Measurements from ENCODE around the gene UBAC1.

Gene UBAC1

DNA sequence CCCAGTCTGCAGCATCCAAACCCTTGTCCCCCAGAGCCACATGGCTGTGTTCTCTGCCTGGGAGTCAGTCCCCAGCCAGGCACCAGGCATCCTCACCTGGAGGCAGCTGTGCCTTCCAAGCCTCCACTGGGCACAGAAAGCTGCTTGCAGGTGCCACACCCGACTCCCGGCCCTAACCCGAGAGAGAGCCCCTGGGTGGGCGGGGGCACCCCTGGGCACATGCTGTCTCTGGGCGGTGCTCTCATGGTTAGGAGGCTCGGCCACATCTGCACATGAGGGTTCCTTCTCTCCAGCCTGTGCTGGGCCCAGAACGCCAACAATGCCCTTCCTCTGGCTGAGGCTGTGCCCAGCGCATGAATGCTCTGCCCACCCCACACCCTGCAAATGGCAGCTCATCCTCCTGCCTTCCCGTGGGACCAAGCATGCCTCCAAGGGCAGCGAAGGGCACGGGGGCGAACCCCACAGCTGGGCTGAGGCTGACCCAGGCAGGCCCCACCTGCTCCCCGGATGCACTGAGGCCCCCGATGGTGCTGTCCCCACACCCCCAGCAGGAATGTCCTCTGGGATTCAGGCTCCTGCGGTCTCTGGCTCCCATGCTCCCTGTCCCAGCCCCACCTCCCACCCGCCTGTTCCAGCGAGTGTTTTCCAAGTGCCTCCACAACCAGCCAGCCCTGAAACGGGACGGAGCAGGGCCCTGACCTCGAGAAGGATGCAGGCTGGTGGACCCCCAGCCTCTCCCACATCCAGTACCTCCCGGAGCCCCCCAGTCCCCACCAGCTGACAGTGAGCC, 31.3 kb downstream of the UBAC1 start:
- no peaks in the 10 kb centered on the region for H3K79me2 ChIP-seq (ENCODE audit: control insufficient read depth, low read length)
- TF ChIP-seq, protein P1, sequence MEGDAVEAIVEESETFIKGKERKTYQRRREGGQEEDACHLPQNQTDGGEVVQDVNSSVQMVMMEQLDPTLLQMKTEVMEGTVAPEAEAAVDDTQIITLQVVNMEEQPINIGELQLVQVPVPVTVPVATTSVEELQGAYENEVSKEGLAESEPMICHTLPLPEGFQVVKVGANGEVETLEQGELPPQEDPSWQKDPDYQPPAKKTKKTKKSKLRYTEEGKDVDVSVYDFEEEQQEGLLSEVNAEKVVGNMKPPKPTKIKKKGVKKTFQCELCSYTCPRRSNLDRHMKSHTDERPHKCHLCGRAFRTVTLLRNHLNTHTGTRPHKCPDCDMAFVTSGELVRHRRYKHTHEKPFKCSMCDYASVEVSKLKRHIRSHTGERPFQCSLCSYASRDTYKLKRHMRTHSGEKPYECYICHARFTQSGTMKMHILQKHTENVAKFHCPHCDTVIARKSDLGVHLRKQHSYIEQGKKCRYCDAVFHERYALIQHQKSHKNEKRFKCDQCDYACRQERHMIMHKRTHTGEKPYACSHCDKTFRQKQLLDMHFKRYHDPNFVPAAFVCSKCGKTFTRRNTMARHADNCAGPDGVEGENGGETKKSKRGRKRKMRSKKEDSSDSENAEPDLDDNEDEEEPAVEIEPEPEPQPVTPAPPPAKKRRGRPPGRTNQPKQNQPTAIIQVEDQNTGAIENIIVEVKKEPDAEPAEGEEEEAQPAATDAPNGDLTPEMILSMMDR (IDR thresholded peaks at IDR 0.05; ENCODE audit: low read depth, low read length, poor library complexity, severe bottlenecking), result no peak
- TF ChIP-seq EZH2phosphoT487 (IDR thresholded peaks at IDR 0.05; ENCODE audit: borderline replicate concordance, low read length), result no peak
- no peaks in the 10 kb centered on the region for H3F3A ChIP-seq (ENCODE audit: control insufficient read depth, insufficient read depth)
- no peaks in the 10 kb centered on the region for H3K9me2 ChIP-seq (replicated peaks; ENCODE audit: control insufficient read depth, low read length)
- H4K20me1 ChIP-seq (ENCODE audit: control insufficient read depth, insufficient read depth, low read depth, low read length), result no peaks in the 10 kb centered on the region
- no peaks in the 10 kb centered on the region for H3K9me3 ChIP-seq (ENCODE audit: control insufficient read depth, insufficient read depth, low read length)
- H3K36me3 ChIP-seq (ENCODE audit: control insufficient read depth, low read length), result peaks cover 29% of the 10 kb centered on the region
- H3K4me3 ChIP-seq (ENCODE audit: low read length), result no peak overlapping the region
- H3K27ac ChIP-seq (ENCODE audit: low read depth, low read length), result no peak overlapping the region
- no peaks in the 10 kb centered on the region for H3K4me1 ChIP-seq (ENCODE audit: control insufficient read depth, low read length)
- no peak overlapping the region for H3K4me2 ChIP-seq (ENCODE audit: low read length)
- H3K27me3 ChIP-seq (ENCODE audit: control insufficient read depth, low read length), result no peaks in the 10 kb centered on the region

DNA sequence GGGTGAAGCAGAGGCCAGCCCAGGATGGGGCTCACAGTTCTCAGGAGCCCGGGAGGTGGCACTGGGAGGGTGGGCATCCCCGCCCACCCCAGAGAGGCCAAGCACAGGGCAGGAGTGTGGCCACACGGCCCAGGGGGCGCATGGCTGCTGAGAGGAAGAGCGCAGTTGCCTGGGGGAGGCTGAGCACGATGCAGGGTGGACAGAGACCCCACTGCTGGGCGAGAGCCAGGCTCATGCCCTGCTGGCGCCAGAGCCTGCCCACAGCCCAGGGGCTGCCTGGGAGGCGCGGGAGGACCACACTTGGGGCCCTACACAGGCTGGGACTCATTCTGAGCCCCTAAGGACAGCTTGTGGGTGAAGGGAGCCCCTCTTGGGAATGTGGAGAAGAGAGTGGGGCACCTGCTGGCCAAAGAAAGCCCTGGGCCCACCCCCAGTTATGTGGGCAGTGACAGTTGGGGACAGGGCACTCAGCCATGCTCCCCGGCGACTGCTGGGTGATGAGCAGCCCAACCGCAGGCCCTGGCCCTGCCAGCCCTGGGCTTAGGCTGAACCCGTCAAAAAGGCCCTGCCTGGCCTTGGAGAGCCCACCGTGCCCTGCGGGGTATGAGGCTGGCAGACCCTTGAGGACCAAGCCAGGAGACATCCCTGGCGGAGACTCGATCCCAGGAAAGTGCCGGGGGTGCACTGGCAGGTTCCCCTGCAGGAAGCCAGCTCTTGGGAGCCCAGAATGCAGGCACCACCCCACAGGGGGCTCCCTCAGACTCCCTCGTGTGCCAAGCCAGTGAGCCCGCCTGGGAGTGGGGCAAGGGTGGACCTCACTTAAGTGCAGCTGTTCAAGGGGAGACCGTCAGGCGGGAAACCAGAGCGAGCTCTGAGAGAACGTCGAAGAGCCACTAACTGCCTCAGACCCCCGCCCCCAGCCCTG, 32.2 kb downstream of the UBAC1 start:
- no peaks in the 10 kb centered on the region for H3K9me2 ChIP-seq (replicated peaks; ENCODE audit: control insufficient read depth, low read length)
- no peaks in the 10 kb centered on the region for H3K4me1 ChIP-seq (ENCODE audit: control insufficient read depth, low read length)
- no peaks in the 10 kb centered on the region for H3F3A ChIP-seq (ENCODE audit: control insufficient read depth, insufficient read depth)
- peaks cover 29% of the 10 kb centered on the region for H3K36me3 ChIP-seq (ENCODE audit: control insufficient read depth, low read length)
- H4K20me1 ChIP-seq (ENCODE audit: control insufficient read depth, insufficient read depth, low read depth, low read length), result no peaks in the 10 kb centered on the region
- no peak overlapping the region for H3K4me3 ChIP-seq (ENCODE audit: low read length)
- H3K9me3 ChIP-seq (ENCODE audit: control insufficient read depth, insufficient read depth, low read length), result no peaks in the 10 kb centered on the region
- TF ChIP-seq EZH2phosphoT487 (IDR thresholded peaks at IDR 0.05; ENCODE audit: borderline replicate concordance, low read length), result no peak
- no peaks in the 10 kb centered on the region for H3K79me2 ChIP-seq (ENCODE audit: control insufficient read depth, low read length)
- H3K27ac ChIP-seq (ENCODE audit: low read depth, low read length), result no peak overlapping the region
- H3K4me2 ChIP-seq (ENCODE audit: low read length), result no peak overlapping the region
- no peaks in the 10 kb centered on the region for H3K27me3 ChIP-seq (ENCODE audit: control insufficient read depth, low read length)

DNA sequence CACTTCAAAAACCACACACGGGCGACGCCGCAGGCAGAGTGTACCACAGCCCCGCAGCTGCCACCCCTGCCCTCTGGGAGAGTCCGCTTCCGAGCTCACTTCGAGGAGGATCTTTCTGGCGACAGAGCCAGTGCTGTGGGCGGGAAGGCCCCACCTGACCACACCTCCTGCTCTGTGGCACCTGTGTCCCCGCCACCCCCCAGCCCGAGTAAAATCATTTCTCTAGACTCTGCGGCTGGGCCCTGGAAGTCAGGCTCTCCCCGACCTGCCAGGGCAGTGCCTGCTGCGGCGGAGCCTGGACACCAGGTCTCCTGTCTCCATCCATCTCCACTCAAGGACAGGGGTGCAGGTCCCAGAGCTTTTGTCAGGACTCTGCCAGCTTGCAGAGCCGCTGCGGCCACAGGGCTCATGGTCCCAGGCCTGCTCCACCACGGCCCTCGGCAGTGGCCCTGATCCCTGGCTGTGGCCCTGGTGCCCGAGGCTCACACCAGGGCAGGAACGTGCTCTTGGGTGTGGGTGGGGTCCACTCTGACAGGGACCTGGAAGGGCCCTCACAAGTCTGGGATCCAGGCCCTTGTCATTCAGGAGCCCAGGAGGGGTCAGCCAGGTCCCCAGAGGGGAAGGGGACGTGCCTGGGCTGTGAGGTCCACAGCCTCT, 33.0 kb downstream of the UBAC1 start:
- Histone ChIP-seq H3K27me3 (ENCODE audit: control insufficient read depth, low read length) (no peaks in the 10 kb centered on the region), H3K79me2 (ENCODE audit: control insufficient read depth, low read length) (no peaks in the 10 kb centered on the region), H3K4me3 (ENCODE audit: low read length) (no peak overlapping the region), H3K36me3 (ENCODE audit: control insufficient read depth, low read length) (peaks cover 23% of the 10 kb centered on the region), H3K27ac (ENCODE audit: low read depth, low read length) (no peak overlapping the region), H4K20me1 (ENCODE audit: control insufficient read depth, insufficient read depth, low read depth, low read length) (no peaks in the 10 kb centered on the region), H3K4me1 (ENCODE audit: control insufficient read depth, low read length) (no peaks in the 10 kb centered on the region), H3K9me2 (replicated peaks; ENCODE audit: control insufficient read depth, low read length) (no peaks in the 10 kb centered on the region), H3K4me2 (ENCODE audit: low read length) (no peak overlapping the region), H3F3A (ENCODE audit: control insufficient read depth, insufficient read depth) (no peaks in the 10 kb centered on the region), H3K9me3 (ENCODE audit: control insufficient read depth, insufficient read depth, low read length) (no peaks in the 10 kb centered on the region)
- TF ChIP-seq, protein P1 (IDR thresholded peaks at IDR 0.05; ENCODE audit: low read depth, low read length, poor library complexity, severe bottlenecking), result no peak
- no peak for TF ChIP-seq EZH2phosphoT487 (IDR thresholded peaks at IDR 0.05; ENCODE audit: borderline replicate concordance, low read length)
